ENCODE data around the gene KIAA1191.

The KIAA1191 gene, protein sequence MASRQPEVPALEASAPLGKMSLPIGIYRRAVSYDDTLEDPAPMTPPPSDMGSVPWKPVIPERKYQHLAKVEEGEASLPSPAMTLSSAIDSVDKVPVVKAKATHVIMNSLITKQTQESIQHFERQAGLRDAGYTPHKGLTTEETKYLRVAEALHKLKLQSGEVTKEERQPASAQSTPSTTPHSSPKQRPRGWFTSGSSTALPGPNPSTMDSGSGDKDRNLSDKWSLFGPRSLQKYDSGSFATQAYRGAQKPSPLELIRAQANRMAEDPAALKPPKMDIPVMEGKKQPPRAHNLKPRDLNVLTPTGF

DNA sequence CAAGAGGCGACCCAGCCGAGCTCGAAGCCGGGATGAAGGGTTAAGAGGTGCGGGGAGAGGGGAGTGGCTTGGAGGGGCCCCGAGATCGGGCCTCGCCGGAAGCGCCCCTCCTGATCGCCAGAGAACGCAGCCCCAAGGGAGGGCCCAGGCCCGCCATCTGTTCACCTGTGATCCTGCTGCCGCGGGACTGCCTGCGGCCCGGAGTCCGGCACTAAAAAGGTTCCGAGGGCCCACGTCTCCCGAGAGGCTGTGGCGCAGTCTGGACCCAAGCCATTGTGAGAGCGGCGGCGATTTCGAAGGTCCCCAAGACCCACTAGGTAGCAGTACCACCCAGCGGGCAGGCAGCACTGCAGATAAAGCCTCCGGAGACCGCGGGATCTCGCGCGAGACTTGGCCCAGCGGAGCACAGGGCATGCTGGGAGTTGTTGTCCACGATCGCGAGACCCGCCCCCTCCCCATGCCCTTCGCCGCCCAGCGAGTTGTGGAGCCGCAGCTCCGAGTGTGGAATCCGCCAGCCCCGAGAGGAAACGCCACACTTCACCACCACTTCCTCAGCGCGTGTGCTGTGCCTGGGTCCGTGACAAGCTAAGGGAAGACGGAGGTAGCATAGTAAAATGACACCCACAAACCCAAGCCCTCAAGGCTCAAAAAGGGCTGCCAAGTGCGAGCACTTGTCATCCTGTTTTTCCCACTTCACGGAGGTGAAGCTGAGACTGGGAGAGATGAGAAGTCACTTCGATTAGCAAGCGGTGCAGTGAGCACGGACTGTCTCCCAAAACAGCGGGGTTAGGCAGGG, at the start of gene KIAA1191:
KIAA1191 (minus strand) TSS at position 328 of the 796 bp plus-strand sequence. CDS start 2,256 bp downstream, outside the sequence.
- peak within 1 kb of the TSS; percentile 69 for H2AFZ ChIP-seq (ENCODE audit: low read length)
- H3K9me2 ChIP-seq (replicated peaks; ENCODE audit: low read depth, low read length): no peaks in the 10 kb centered on the region
- H3K27me3 ChIP-seq (ENCODE audit: insufficient read depth, low read length, poor library complexity, severe bottlenecking): no peaks in the 10 kb centered on the region
- H4K20me1 ChIP-seq (ENCODE audit: insufficient read depth, low read length, poor library complexity, severe bottlenecking): peaks cover 15% of the 10 kb centered on the region
- H3K4me2 ChIP-seq (ENCODE audit: low read depth, low read length, poor library complexity, severe bottlenecking): peak within 1 kb of the TSS; percentile 79
- peak within 1 kb of the TSS; percentile 89 for H3K9ac ChIP-seq (ENCODE audit: low read depth, low read length, poor library complexity, severe bottlenecking)
- H3K4me3 ChIP-seq (ENCODE audit: low read length, poor library complexity, severe bottlenecking): peak within 1 kb of the TSS; percentile 81
- peaks cover 12% of the 10 kb centered on the region for H3K4me1 ChIP-seq (ENCODE audit: insufficient read depth, low read length, poor library complexity, severe bottlenecking)
- H3K36me3 ChIP-seq (ENCODE audit: insufficient read depth, low read length): no peaks in the 10 kb centered on the region
- H3K79me2 ChIP-seq (ENCODE audit: insufficient read depth, low read length): peaks cover 37% of the 10 kb centered on the region
- no peak for TF ChIP-seq EZH2phosphoT487 (IDR thresholded peaks at IDR 0.05; ENCODE audit: borderline replicate concordance)
- TF ChIP-seq, protein P1, sequence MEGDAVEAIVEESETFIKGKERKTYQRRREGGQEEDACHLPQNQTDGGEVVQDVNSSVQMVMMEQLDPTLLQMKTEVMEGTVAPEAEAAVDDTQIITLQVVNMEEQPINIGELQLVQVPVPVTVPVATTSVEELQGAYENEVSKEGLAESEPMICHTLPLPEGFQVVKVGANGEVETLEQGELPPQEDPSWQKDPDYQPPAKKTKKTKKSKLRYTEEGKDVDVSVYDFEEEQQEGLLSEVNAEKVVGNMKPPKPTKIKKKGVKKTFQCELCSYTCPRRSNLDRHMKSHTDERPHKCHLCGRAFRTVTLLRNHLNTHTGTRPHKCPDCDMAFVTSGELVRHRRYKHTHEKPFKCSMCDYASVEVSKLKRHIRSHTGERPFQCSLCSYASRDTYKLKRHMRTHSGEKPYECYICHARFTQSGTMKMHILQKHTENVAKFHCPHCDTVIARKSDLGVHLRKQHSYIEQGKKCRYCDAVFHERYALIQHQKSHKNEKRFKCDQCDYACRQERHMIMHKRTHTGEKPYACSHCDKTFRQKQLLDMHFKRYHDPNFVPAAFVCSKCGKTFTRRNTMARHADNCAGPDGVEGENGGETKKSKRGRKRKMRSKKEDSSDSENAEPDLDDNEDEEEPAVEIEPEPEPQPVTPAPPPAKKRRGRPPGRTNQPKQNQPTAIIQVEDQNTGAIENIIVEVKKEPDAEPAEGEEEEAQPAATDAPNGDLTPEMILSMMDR (conservative IDR thresholded peaks at IDR 0.05; ENCODE audit: low read length): no peak
- H3F3A ChIP-seq (ENCODE audit: low read depth): no peaks in the 10 kb centered on the region
- no peaks in the 10 kb centered on the region for H3K9me3 ChIP-seq (ENCODE audit: insufficient read depth, low read depth, low read length)

DNA sequence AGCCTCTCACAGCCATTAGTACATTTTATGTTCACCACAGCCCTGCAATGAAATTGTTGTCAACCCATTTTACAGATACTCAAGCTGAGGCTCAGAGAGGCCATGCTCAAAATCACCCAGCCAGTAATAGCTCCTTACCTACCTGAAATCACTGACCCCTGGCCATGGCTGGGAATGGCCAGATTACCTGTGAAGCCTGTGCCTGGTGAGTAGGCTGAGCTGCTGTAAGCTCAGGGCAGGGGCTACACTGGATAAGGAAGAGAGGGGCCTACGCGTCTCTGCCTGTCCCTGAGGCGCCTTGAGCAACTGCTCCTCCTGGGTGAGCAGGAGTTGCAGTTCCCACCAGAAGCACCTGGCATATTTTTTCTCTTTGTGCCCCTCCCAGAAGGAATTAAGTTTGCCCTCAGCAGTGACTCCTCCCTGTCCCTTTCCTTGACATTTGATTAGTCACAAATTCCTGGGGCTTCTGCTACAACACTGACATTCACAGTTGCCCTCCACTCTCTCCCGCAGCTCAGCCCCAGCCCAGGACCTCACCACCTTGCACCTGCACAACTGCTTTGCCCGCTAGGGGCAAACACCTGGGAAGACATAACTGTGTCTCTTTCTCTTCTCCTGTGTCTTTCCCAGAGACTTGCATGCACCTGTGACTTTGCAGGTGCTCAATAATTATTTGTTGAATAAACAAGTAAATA, 49.1 kb upstream of the KIAA1191 start:
- Histone ChIP-seq H3K9ac (ENCODE audit: low read depth, low read length, poor library complexity, severe bottlenecking) (no peak overlapping the region), H4K20me1 (ENCODE audit: insufficient read depth, low read length, poor library complexity, severe bottlenecking) (no peaks in the 10 kb centered on the region), H3K36me3 (ENCODE audit: insufficient read depth, low read length) (no peaks in the 10 kb centered on the region), H3K9me2 (replicated peaks; ENCODE audit: low read depth, low read length) (no peaks in the 10 kb centered on the region), H3K4me3 (ENCODE audit: low read length, poor library complexity, severe bottlenecking) (no peak overlapping the region), H3K4me1 (ENCODE audit: insufficient read depth, low read length, poor library complexity, severe bottlenecking) (no peaks in the 10 kb centered on the region), H3K27me3 (ENCODE audit: insufficient read depth, low read length, poor library complexity, severe bottlenecking) (no peaks in the 10 kb centered on the region), H3K9me3 (ENCODE audit: insufficient read depth, low read depth, low read length) (no peaks in the 10 kb centered on the region), H3K4me2 (ENCODE audit: low read depth, low read length, poor library complexity, severe bottlenecking) (no peak overlapping the region), H2AFZ (ENCODE audit: low read length) (no peak overlapping the region), H3K79me2 (ENCODE audit: insufficient read depth, low read length) (0 out of 2 replicates have a peak, but pooled peaks cover 2% of the 10 kb centered on the region), H3F3A (ENCODE audit: low read depth) (no peaks in the 10 kb centered on the region)
- no peak for TF ChIP-seq EZH2phosphoT487 (IDR thresholded peaks at IDR 0.05; ENCODE audit: borderline replicate concordance)

DNA sequence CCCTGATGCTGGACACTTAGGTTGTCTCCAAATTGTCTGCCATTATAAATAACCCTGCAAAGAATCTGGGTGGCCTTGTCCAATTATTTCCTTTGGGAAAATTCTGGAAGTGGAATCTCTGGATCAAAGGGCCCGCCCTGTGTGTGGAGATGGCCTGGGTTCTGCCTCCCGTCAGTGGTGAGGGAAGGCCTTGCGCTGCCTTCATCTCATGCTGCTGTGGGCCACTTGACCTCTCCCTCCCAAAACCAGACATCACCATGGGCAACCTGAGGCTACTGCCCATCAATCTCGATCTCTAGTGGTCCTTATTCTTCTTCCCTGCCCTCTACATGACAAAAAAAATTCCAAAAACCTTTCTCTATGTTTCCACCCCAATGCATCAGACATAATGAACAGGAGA, 48.2 kb upstream of the KIAA1191 start:
- H3K79me2 ChIP-seq (ENCODE audit: insufficient read depth, low read length): no peaks in the 10 kb centered on the region
- H3K9ac ChIP-seq (ENCODE audit: low read depth, low read length, poor library complexity, severe bottlenecking): no peak overlapping the region
- no peaks in the 10 kb centered on the region for H3K9me3 ChIP-seq (ENCODE audit: insufficient read depth, low read depth, low read length)
- no peaks in the 10 kb centered on the region for H3K27me3 ChIP-seq (ENCODE audit: insufficient read depth, low read length, poor library complexity, severe bottlenecking)
- no peak overlapping the region for H3K4me3 ChIP-seq (ENCODE audit: low read length, poor library complexity, severe bottlenecking)
- no peaks in the 10 kb centered on the region for H4K20me1 ChIP-seq (ENCODE audit: insufficient read depth, low read length, poor library complexity, severe bottlenecking)
- no peaks in the 10 kb centered on the region for H3K36me3 ChIP-seq (ENCODE audit: insufficient read depth, low read length)
- no peak overlapping the region for H2AFZ ChIP-seq (ENCODE audit: low read length)
- TF ChIP-seq, protein P1 (conservative IDR thresholded peaks at IDR 0.05; ENCODE audit: low read length): no peak
- TF ChIP-seq EZH2phosphoT487 (IDR thresholded peaks at IDR 0.05; ENCODE audit: borderline replicate concordance): no peak
- no peaks in the 10 kb centered on the region for H3F3A ChIP-seq (ENCODE audit: low read depth)
- no peak overlapping the region for H3K4me2 ChIP-seq (ENCODE audit: low read depth, low read length, poor library complexity, severe bottlenecking)
- H3K9me2 ChIP-seq (replicated peaks; ENCODE audit: low read depth, low read length): no peaks in the 10 kb centered on the region
- H3K4me1 ChIP-seq (ENCODE audit: insufficient read depth, low read length, poor library complexity, severe bottlenecking): no peaks in the 10 kb centered on the region

Measured in Loucy (cell line).